Mesendoderm (in vitro differentiated cells): ENCODE results near the gene F2RL3.

ENCODE experiments used
- DNase-seq: peaks from one replicate; pipeline ENCODE4 v3.0.0; 2013
- H2AK5ac ChIP-seq: 2 replicates; pipeline ENCODE4 v1.6.1; 2013; ENCODE audit warnings: low read length, inconsistent platforms
- H2BK120ac ChIP-seq: 2 replicates; pipeline ENCODE4 v1.6.1; 2013; ENCODE audit warnings: low read depth, mild to moderate bottlenecking, low read length, moderate library complexity, mixed read lengths
- H2BK15ac ChIP-seq: replicated peaks from 2 replicates; pipeline ENCODE4 v1.6.1; 2013; ENCODE audit warnings: low read depth, mild to moderate bottlenecking, moderate library complexity
- H2BK5ac ChIP-seq: 2 replicates; pipeline ENCODE4 v1.6.1; 2013; ENCODE audit warnings: low read length, inconsistent platforms
- H3K18ac ChIP-seq: 2 replicates; pipeline ENCODE4 v1.6.1; 2013; ENCODE audit warnings: mild to moderate bottlenecking, low read length, mixed read lengths
- H3K23ac ChIP-seq: one replicate; pipeline ENCODE4 v1.6.1; 2013; ENCODE audit warnings: low read length
- H3K27ac ChIP-seq: 2 replicates; pipeline ENCODE4 v1.5.1; 2013; ENCODE audit warnings: low read depth, mild to moderate bottlenecking, inconsistent platforms, low read length, moderate library complexity
- H3K27me3 ChIP-seq: 2 replicates; pipeline ENCODE4 v1.6.1; 2013; ENCODE audit warnings: low read length, control low read depth, mild to moderate bottlenecking, inconsistent platforms; ENCODE audit not compliant: insufficient read depth, poor library complexity
- H3K36me3 ChIP-seq: 2 replicates; pipeline ENCODE4 v1.6.1; 2013; ENCODE audit warnings: low read length, inconsistent platforms; ENCODE audit not compliant: control insufficient read depth, insufficient read depth
- H3K4ac ChIP-seq: one replicate; pipeline ENCODE4 v1.6.1; 2013; ENCODE audit warnings: low read depth, mild to moderate bottlenecking, low read length, moderate library complexity
- H3K4me1 ChIP-seq: 2 replicates; pipeline ENCODE4 v1.6.1; 2013; ENCODE audit warnings: low read depth, low read length, inconsistent platforms; ENCODE audit not compliant: control insufficient read depth
- H3K4me2 ChIP-seq: 2 replicates; pipeline ENCODE4 v1.6.1; 2013; ENCODE audit warnings: low read length
- H3K4me3 ChIP-seq: 2 replicates; pipeline ENCODE4 v1.5.1; 2013; ENCODE audit warnings: mild to moderate bottlenecking, low read length
- H3K56ac ChIP-seq: one replicate; pipeline ENCODE4 v1.6.1; 2013; ENCODE audit warnings: low read length
- H3K79me1 ChIP-seq: 2 replicates; pipeline ENCODE4 v1.6.1; 2013; ENCODE audit warnings: low read length, inconsistent platforms
- H3K79me2 ChIP-seq: 2 replicates; pipeline ENCODE4 v1.6.1; 2013; ENCODE audit warnings: mild to moderate bottlenecking, low read length; ENCODE audit not compliant: control insufficient read depth, insufficient read depth
- H3K9ac ChIP-seq: 2 replicates; pipeline ENCODE4 v1.6.1; 2013; ENCODE audit warnings: low read length, inconsistent platforms
- H4K5ac ChIP-seq: one replicate; pipeline ENCODE4 v1.6.1; 2013; ENCODE audit warnings: low read length
- H4K8ac ChIP-seq: one replicate; pipeline ENCODE4 v1.6.1; 2013; ENCODE audit warnings: low read depth, mild to moderate bottlenecking, control low read depth, low read length, moderate library complexity
- WGBS: extraction: QIAGEN DNeasy Blood & Tissue Kit; methylation state at CpG from one replicate; pipeline ENCODE4 v1.1.7; 2013; ENCODE audit warnings: low lambda C conversion rate, missing lambda C conversion rate; ENCODE audit not compliant: insufficient coverage; ENCODE audit errors: extremely low coverage; 5-methylcytosine and 5-hydroxymethylcytosine counted together

The F2RL3 gene

GRCh38 chr19:16914421-16914820 lies 25.6 kb downstream of the F2RL3 start:
- no peak overlapping the region for H3K27ac ChIP-seq
- H3K36me3 ChIP-seq, result no peaks in the 10 kb centered on the region
- WGBS, result no CpG with 5 or more reads among the region's 11 CpGs
- H4K5ac ChIP-seq, result no peak overlapping the region
- no peak overlapping the region for H3K9ac ChIP-seq
- H3K79me2 ChIP-seq, result no peaks in the 10 kb centered on the region
- H3K56ac ChIP-seq, result no peak overlapping the region
- no peak overlapping the region for H2BK15ac ChIP-seq
- H3K79me1 ChIP-seq, result no peaks in the 10 kb centered on the region
- H3K4me1 ChIP-seq, result no peaks in the 10 kb centered on the region
- H3K4me3 ChIP-seq, result no peak overlapping the region
- no peak overlapping the region for H2BK5ac ChIP-seq
- no peak overlapping the region for H2AK5ac ChIP-seq
- no peaks in the 10 kb centered on the region for H3K27me3 ChIP-seq
- H3K4me2 ChIP-seq, result no peak overlapping the region
- no peak overlapping the region for H3K23ac ChIP-seq
- no peak overlapping the region for H3K18ac ChIP-seq
- DNase-seq, result no peak
- no peak overlapping the region for H2BK120ac ChIP-seq
- no peak overlapping the region for H3K4ac ChIP-seq
- H4K8ac ChIP-seq, result no peak overlapping the region

- H4K8ac ChIP-seq, result no peak overlapping the region
Observed at GRCh38 chr19:16915135-16915534, 26.3 kb downstream of the F2RL3 start.

GRCh38 chr19:16915734-16916133 lies 26.9 kb downstream of the F2RL3 start:
- H2BK15ac ChIP-seq, result no peak overlapping the region
- H3K4me2 ChIP-seq, result no peak overlapping the region
- H2BK120ac ChIP-seq, result no peak overlapping the region
- no peak overlapping the region for H4K8ac ChIP-seq
- H3K18ac ChIP-seq, result no peak overlapping the region
- H3K4ac ChIP-seq, result no peak overlapping the region
- no peaks in the 10 kb centered on the region for H3K36me3 ChIP-seq
- no peaks in the 10 kb centered on the region for H3K4me1 ChIP-seq
- no peak overlapping the region for H4K5ac ChIP-seq
- H2AK5ac ChIP-seq, result no peak overlapping the region
- WGBS, result no CpG with 5 or more reads among the region's 3 CpGs
- H3K56ac ChIP-seq, result no peak overlapping the region
- H3K23ac ChIP-seq, result no peak overlapping the region
- H3K27me3 ChIP-seq, result no peaks in the 10 kb centered on the region
- DNase-seq, result no peak
- no peak overlapping the region for H3K4me3 ChIP-seq
- no peaks in the 10 kb centered on the region for H3K79me1 ChIP-seq
- no peaks in the 10 kb centered on the region for H3K79me2 ChIP-seq
- no peak overlapping the region for H2BK5ac ChIP-seq
- H3K9ac ChIP-seq, result no peak overlapping the region
- no peak overlapping the region for H3K27ac ChIP-seq

More at GRCh38 chr19:16915135-16915534, 26.3 kb downstream of the F2RL3 start:
- Histone ChIP-seq H3K27me3 (no peaks in the 10 kb centered on the region), H3K23ac (no peak overlapping the region), H3K4ac (no peak overlapping the region), H3K56ac (no peak overlapping the region), H3K4me1 (no peaks in the 10 kb centered on the region), H2AK5ac (no peak overlapping the region), H3K79me2 (no peaks in the 10 kb centered on the region), H3K27ac (no peak overlapping the region), H3K79me1 (no peaks in the 10 kb centered on the region), H2BK5ac (no peak overlapping the region), H3K4me3 (no peak overlapping the region), H4K5ac (no peak overlapping the region), H3K4me2 (no peak overlapping the region), H3K36me3 (no peaks in the 10 kb centered on the region), H2BK15ac (no peak overlapping the region), H3K9ac (no peak overlapping the region), H3K18ac (no peak overlapping the region), H2BK120ac (no peak overlapping the region)
- WGBS, result no CpG with 5 or more reads among the region's 3 CpGs
- no peak for DNase-seq

GRCh38 chr19:16917401-16917800 lies 28.6 kb downstream of the F2RL3 start:
- Histone ChIP-seq H3K27ac (no peak overlapping the region), H2BK15ac (no peak overlapping the region), H3K4me2 (no peak overlapping the region), H3K4ac (no peak overlapping the region), H3K9ac (no peak overlapping the region), H3K27me3 (no peaks in the 10 kb centered on the region), H3K36me3 (no peaks in the 10 kb centered on the region), H3K79me1 (no peaks in the 10 kb centered on the region), H4K5ac (no peak overlapping the region), H3K4me3 (no peak overlapping the region), H2AK5ac (no peak overlapping the region), H2BK5ac (no peak overlapping the region), H3K4me1 (no peaks in the 10 kb centered on the region), H2BK120ac (no peak overlapping the region), H3K18ac (no peak overlapping the region), H3K56ac (no peak overlapping the region), H3K23ac (no peak overlapping the region), H4K8ac (no peak overlapping the region), H3K79me2 (no peaks in the 10 kb centered on the region)
- WGBS, result no CpG with 5 or more reads among the region's 7 CpGs
- DNase-seq, result no peak

GRCh38 chr19:16919496-16919895 lies 30.7 kb downstream of the F2RL3 start:
- H3K36me3 ChIP-seq, result no peaks in the 10 kb centered on the region
- no peak overlapping the region for H3K9ac ChIP-seq
- H3K23ac ChIP-seq, result no peak overlapping the region
- no peak overlapping the region for H2BK15ac ChIP-seq
- no peaks in the 10 kb centered on the region for H3K4me1 ChIP-seq
- no peaks in the 10 kb centered on the region for H3K27me3 ChIP-seq
- no CpG with 5 or more reads among the region's 4 CpGs for WGBS
- H3K18ac ChIP-seq, result no peak overlapping the region
- no peak overlapping the region for H3K56ac ChIP-seq
- H4K8ac ChIP-seq, result no peak overlapping the region
- no peak overlapping the region for H3K4me3 ChIP-seq
- no peak overlapping the region for H3K27ac ChIP-seq
- H3K79me1 ChIP-seq, result no peaks in the 10 kb centered on the region
- no peaks in the 10 kb centered on the region for H3K79me2 ChIP-seq
- H3K4me2 ChIP-seq, result no peak overlapping the region
- no peak overlapping the region for H2BK120ac ChIP-seq
- no peak overlapping the region for H4K5ac ChIP-seq
- no peak overlapping the region for H2AK5ac ChIP-seq
- H3K4ac ChIP-seq, result no peak overlapping the region
- H2BK5ac ChIP-seq, result no peak overlapping the region
- no peak for DNase-seq

- H3K4me2 ChIP-seq, result no peak overlapping the region
- H3K36me3 ChIP-seq, result no peaks in the 10 kb centered on the region
- H2BK15ac ChIP-seq, result no peak overlapping the region
- no peak overlapping the region for H3K18ac ChIP-seq
- no peak overlapping the region for H3K4ac ChIP-seq
- H3K79me1 ChIP-seq, result no peaks in the 10 kb centered on the region
- no peaks in the 10 kb centered on the region for H3K4me1 ChIP-seq
- no peaks in the 10 kb centered on the region for H3K27me3 ChIP-seq
- H2AK5ac ChIP-seq, result no peak overlapping the region
- no peak overlapping the region for H2BK5ac ChIP-seq
- WGBS, result no CpG with 5 or more reads among the region's 12 CpGs
- no peak overlapping the region for H3K4me3 ChIP-seq
- H4K5ac ChIP-seq, result no peak overlapping the region
- no peak overlapping the region for H4K8ac ChIP-seq
- H3K9ac ChIP-seq, result no peak overlapping the region
- H3K27ac ChIP-seq, result no peak overlapping the region
- no peak overlapping the region for H2BK120ac ChIP-seq
- H3K56ac ChIP-seq, result no peak overlapping the region
- DNase-seq, result peak; percentile 13
- no peaks in the 10 kb centered on the region for H3K79me2 ChIP-seq
- no peak overlapping the region for H3K23ac ChIP-seq
Observed at GRCh38 chr19:16920816-16921529, 32.2 kb downstream of the F2RL3 start.
